ENCODE data around the gene BTBD19.
A peak's percentile ranks its signal among the peaks of the same experiment; 100 is the strongest.
"Not testable (repeated sequence)": the region's sequence is repeated elsewhere in the genome, so short reads cannot be mapped to it uniquely, and the experiment has no call there.

Gene BTBD19

GRCh38 chr1:44808063-44808937 lies at the start of gene BTBD19:
TSS of gene BTBD19 (plus strand) at chr1:44808523. CDS start at chr1:44808821, 298 bp downstream.
- peak; percentile 71 for DNase-seq

- DNase-seq: no peak
These were observed 49.2 kb upstream of the BTBD19 start for GRCh38 chr1:44759077-44759476.

DNA sequence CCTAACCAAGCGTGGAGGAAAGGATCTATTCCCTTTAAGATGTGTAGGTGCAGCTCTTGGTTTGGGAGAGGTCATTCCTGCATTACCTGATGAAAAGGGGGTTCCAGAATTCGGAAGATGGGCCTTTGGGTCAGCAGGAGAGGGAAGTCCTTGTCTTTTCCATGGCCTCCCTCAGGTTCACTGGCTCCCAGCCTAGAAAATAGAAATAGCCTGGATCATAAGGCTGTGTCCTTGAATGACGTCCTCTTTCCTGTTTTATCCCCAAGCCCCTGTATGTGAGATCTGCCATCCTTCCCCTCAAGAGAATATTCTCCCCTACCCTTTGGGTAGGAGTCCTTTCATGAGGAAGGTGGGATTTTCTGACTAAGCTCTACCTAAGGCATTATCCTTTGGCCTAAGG lies 47.4 kb upstream of the BTBD19 start:
- no peak for DNase-seq

GRCh38 chr1:44766421-44766820 lies 41.9 kb upstream of the BTBD19 start:
- DNase-seq: not testable (repeated sequence)

DNA sequence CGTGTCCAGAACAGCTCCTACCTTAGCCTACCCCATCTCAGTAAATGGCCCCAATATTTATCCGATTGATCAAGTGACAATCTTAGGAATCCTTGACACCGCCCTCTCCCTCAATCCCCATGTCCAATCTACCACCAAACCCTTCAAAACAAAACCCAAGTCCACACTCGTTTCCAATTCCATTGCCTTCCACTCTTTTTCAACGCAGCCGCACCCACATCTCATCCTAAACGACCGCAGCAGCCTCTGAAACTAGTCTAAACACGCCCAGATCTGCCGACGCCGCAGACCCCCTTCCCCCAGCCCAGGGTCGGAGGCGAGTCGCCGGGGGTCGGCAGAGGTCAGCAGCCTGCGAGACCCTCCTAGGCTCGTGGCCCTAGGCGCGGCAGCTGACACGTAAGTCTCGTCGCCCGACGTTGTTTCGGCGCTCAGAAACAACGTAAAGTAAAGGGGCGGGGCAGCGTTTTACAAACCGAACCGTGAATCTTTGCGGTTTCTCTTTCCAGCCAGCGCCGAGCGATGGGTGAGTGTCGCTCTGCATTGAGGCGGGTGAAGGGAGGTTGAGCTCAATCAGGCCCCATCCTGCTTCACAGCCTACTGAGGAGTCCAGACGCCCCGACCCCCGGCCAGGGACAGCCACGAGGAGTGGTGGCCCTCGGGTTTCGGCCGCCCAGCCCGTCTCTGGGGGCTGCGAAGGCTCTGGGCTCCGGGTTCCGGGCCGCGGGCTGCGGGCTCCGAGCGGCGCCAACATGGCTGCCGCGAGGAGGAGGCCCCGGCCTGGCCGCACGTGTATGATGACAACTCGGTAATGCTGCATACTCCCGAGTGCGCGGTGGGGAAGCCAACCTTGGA lies 33.0 kb upstream of the BTBD19 start, which contains the start of gene RPS8:
TSS of gene RPS8 (plus strand) at position 463 of the 852 bp plus-strand sequence. CDS start at position 520, 57 bp downstream.
- peak; percentile 87 for DNase-seq

GRCh38 chr1:44775930-44776729 lies 32.2 kb upstream of the BTBD19 start:
- DNase-seq: no peak

- no peak for DNase-seq
These were observed 31.6 kb upstream of the BTBD19 start for GRCh38 chr1:44776730-44777068.

- no peak for DNase-seq
These were observed 30.8 kb upstream of the BTBD19 start for GRCh38 chr1:44777547-44777946.

GRCh38 chr1:44777969-44778635 lies 30.2 kb upstream of the BTBD19 start:
- DNase-seq: no peak

GRCh38 chr1:44778705-44779576 lies 29.4 kb upstream of the BTBD19 start:
- DNase-seq: no peak

DNA sequence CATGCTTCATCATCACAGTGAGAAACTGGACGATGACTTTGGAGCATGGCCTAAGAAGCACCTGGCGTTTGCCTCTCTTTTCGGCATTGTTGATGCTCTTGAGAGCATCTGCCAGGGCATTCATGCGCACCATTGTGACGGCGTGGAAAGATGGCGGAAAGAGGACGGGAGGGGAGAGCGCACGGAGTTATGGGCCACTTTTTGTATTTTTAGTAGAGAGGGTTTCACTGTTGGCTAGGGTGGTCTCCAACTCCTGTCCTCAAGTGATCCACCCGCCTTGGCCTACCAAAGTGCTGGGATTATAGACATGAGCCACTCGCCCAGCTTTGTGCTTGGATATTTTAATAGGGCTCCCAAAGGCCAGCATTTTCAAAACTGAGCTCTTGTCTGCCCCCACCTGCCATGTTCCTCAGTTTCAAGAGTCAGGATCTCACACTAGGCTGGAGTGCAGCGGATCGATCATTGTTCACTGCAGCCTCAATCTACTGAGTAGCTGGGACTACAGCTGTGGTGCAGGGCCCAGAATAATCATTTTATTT lies 27.7 kb upstream of the BTBD19 start:
- DNase-seq: no peak

DNA sequence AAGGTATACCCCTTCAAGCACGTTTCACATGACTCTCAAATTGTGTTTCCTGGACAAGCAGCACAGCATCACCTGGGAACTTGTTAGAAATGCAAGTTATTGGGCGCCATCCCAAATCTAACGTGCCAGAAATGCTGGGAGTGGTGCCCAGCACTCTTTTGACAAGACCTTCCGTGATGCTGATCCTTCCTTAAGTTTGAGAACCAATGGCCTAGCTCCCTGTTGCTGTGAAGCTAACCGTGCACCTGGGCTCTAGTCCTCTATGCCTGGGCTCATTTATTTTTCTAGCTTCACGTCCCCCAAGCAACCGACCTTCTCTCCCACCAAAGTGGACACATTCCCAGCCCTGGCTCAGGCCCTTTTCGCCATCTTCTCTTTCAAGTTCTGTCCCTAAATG lies 24.6 kb upstream of the BTBD19 start:
- DNase-seq: no peak

DNA sequence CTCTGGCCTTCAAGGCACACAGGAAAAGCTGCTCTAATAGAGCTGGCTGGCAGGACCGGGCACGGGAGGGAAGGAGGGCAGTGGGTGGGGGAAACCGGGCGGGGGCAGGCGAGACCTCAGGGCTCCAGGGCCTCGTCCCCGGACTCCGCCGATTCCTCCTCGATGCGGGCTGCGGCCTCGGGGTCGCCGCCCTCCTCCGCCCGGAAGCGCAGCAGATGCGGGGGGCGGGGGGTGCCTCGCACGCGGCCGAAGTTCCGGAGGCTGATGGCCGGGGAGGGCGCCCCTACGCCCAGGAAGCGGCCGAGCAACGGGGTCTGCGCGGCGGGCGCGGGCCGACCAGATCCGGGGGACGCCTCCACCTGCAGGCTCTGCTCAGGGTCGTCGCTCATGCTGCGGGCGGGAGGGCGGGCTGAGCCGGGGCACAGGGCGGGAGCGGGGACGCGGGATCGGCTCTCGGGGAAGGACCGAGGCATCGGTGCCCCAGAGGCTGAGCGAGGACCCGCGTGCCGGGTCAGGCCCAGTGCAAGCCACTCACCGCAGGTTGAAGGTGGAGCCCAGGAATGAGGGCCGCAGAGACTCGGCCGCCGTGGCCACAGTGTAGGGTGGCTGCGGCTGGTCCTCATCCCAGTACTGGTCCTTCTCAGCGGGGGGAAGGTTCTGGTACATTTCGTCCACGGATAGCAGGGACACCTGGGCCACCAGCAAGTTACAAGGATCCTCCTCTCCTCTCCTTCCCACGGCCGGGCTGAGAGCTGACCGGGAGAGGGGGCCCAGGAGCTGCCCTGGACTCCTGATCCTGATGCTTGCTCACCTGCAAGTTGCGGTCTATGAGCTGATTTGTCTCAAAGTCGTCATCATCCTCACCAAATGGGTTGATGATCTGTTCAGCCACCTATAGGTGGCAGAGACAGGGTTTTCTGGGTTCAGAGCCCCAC lies 24.0 kb upstream of the BTBD19 start:
- no peak for DNase-seq

GRCh38 chr1:44785029-44785380 lies 23.3 kb upstream of the BTBD19 start:
- no peak for DNase-seq

DNA sequence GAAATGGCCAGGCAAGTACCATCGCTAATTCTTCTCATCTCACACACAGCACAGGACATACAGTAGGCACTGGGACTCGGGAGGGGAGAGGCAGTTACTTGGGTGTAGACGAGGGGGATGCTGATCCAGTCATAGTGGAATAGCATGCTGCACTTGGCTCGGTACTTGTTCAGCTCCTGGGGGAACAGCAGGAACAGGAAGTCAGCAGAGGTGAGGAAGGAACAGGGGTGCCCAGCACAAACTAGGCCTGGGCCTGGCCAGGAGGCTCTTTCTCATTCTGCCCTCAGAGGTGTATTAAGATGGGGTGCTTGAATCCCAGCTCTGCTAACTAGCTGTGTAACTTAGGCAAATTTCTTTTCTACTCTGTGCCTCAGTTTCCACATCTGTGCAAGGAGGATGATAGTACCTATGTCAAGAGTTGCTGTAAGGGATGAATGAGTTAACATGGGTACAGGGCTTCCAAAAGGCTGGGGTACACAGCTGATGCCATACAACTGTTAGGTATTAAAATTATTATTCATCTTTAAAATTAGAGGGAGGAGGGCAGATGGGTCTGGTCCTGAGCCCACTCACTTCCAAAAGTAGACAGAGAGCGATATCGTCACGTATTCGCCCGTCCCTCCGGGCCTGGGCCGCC lies 22.7 kb upstream of the BTBD19 start:
- no peak for DNase-seq

- peak; percentile 84 for DNase-seq
These were observed 22.0 kb upstream of the BTBD19 start for GRCh38 chr1:44786138-44786840.

DNA sequence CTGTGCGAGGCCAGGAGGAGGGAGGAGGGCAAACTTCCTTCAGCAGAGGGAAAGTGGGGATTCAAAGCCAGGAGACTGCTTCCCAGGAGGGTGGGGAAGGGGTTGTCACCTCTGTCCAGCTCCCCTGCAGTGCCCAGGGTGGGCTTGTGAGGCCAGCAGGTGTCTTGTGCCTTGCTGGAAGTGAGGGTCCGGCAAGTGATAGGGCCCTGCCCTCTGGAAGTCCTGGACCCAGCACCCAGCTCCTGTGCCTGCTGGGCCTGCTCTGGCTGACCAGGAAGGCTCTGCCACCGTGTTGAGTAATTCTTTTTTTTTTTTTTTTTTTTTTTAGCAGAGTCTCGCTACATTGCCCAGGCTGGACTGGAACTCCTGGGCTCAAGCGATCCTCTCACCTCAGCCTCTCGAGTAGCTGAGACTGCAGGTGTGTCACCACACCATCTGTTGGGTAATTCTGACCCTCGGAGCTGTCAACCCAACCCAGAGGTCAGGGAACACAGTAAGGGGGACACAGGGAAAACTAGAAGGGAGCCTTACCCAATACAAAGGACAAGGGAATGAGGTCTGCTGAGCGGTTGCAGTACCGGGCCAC lies 21.4 kb upstream of the BTBD19 start:
- no peak for DNase-seq

DNA sequence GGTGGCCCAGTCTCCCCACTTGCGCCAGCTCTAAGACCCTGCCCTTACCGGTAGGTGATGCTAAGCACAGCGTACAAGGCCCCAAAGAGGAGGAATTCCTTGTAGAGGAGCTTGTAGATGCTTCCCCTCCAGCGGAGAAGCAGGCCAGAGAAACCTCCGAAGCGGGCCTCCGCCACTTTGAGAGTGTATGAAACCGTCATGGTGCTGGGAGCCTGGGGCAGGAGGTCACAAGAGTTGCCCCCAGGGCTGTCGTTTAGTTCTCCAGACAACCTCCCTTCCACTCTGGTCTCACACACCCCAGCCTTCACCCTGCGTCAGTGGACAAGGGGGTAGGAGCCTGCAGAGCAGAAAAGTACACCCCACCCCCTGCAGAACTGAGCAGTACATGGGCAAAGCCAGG lies 20.8 kb upstream of the BTBD19 start:
- no peak for DNase-seq
